GM20000 (cell line): ENCODE results near the gene SYTL2.

Experiments
- DNase-seq: peaks from one replicate; pipeline ENCODE4 v3.0.0; 2012; ENCODE audit warnings: low spot score
- TF ChIP-seq, protein P1 (sequence below): IDR thresholded peaks from 2 replicates; pipeline ENCODE4 v1.5.1; 2012; ENCODE audit warnings: mild to moderate bottlenecking, control low read depth; ENCODE audit errors: extremely low read depth, missing control alignments

The SYTL2 gene

DNA sequence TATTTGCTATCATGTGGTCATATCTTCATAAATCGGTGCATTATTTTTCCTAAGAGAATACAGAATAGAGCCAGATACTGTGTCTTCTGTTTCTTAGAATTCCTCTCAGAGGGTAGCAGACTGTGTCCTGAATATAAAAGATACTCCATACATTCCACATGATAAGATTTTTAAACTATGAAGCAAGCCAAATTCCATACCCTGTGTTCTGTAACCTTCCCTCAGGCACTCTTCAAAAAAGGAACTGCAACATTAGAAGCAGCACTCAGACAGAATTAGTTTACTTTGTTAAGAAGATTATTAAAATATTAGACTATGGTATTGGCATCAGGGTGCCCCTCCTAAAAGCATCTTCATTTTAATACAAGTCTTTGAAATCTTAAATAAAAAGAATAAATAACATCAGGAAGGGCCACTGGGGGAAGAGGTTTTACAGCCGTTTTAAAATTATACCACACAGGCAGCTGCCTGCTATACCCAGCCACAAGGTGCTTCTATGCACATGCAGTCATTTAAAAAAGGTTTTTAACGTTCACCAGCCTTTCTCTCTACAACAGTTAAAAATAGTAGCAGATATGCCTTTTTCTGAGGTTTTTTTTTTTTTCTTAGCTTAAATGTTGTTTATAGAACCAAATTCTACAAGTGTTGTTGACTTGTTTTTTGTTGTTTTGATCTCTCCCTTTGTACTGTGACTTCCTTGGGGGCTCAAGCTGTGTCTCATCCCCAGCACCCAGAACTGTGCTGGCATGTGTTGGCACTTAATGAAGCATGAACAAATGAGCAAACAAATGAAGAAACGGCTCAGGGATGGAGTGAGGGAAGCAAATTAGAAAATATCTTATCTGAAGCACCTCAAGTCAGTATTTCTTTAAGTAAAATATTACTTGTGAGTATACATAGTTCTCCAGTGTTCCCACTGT, 70.2 kb downstream of the SYTL2 start:
- TF ChIP-seq, protein P1, sequence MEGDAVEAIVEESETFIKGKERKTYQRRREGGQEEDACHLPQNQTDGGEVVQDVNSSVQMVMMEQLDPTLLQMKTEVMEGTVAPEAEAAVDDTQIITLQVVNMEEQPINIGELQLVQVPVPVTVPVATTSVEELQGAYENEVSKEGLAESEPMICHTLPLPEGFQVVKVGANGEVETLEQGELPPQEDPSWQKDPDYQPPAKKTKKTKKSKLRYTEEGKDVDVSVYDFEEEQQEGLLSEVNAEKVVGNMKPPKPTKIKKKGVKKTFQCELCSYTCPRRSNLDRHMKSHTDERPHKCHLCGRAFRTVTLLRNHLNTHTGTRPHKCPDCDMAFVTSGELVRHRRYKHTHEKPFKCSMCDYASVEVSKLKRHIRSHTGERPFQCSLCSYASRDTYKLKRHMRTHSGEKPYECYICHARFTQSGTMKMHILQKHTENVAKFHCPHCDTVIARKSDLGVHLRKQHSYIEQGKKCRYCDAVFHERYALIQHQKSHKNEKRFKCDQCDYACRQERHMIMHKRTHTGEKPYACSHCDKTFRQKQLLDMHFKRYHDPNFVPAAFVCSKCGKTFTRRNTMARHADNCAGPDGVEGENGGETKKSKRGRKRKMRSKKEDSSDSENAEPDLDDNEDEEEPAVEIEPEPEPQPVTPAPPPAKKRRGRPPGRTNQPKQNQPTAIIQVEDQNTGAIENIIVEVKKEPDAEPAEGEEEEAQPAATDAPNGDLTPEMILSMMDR: no peak
- DNase-seq: no peak

DNA sequence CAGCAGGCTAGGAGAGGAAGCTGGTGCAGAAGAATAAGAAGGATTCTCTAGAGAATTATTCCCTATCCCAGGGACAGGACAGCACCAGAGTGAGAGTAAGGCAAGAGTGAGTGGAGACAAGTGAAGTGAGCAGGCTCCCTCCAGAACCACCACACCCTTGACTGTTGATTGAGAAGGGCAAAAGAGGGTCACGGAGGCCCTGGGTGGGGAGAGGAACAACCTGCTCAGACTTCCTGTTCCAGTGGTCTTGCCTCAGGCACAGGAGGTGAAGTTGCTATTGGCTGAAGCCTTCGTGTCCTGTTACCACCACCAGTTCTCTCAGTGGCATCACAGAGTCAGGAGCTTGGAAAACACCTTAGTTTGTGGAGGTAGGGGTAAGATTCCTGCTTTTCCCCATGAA, 73.2 kb downstream of the SYTL2 start:
- DNase-seq: no peak
- TF ChIP-seq, protein P1: no peak

- no peak for DNase-seq
- TF ChIP-seq, protein P1: no peak
These were observed 75.0 kb downstream of the SYTL2 start for GRCh38 chr11:85735876-85736460.

GRCh38 chr11:85732965-85733364, 78.0 kb downstream of the SYTL2 start:
- TF ChIP-seq, protein P1: no peak
- DNase-seq: no peak

- DNase-seq: no peak
- TF ChIP-seq, protein P1: no peak
These were observed 84.6 kb downstream of the SYTL2 start for GRCh38 chr11:85726381-85726780.

GRCh38 chr11:85725510-85726258, 85.3 kb downstream of the SYTL2 start:
- TF ChIP-seq, protein P1: no peak
- no peak for DNase-seq
